ENCODE results near the gene FARS2. TPM values are rescaled to one million over a fixed set of nuclear protein-coding genes. Genes with fewer than 3 reads are reported as not detected.

The FARS2 gene
- total RNA-seq, 1 experiment from 2014 or later: 13.8 TPM

- Histone ChIP-seq H3K4me2 (ENCODE audit: low read length) (no peak overlapping the region), H3K27me3 (ENCODE audit: insufficient read depth, low read length) (no peaks in the 10 kb centered on the region), H2AFZ (ENCODE audit: low read depth, low read length, poor library complexity, severe bottlenecking) (no peak overlapping the region), H3K27ac (ENCODE audit: low read depth, low read length) (no peak overlapping the region), H3K79me2 (ENCODE audit: insufficient read depth, low read length) (no peaks in the 10 kb centered on the region), H3K9ac (ENCODE audit: low read length) (no peak overlapping the region), H3K9me3 (ENCODE audit: control insufficient read depth in 1 of 2, insufficient read depth in 1 of 2, low read depth in 1 of 2, low read length in 2 of 2) (no peaks in the 10 kb centered on the region), H4K20me1 (ENCODE audit: insufficient read depth) (no peaks in the 10 kb centered on the region), H3K36me3 (ENCODE audit: control insufficient read depth in 1 of 2, insufficient read depth in 2 of 2, low read length in 2 of 2) (no peaks in the 10 kb centered on the region), H3K4me1 (ENCODE audit: control insufficient read depth in 1 of 2, insufficient read depth in 2 of 2, low read length in 2 of 2) (no peaks in the 10 kb centered on the region), H3K9me2 (ENCODE audit: insufficient read depth) (no peaks in the 10 kb centered on the region), H3K4me3 (replicated peaks in 1 of 2; ENCODE audit: low read depth in 1 of 2, low read length in 2 of 2) (no peak overlapping the region)
- RAD21 ChIA-PET (ENCODE audit: low non-redundant PET in 1 of 2, low total read pairs in 2 of 2, uncharacterized antibody in 2 of 2, unreplicated experiment in 2 of 2): no interaction called here
- TF ChIP-seq CEBPB (IDR thresholded peaks at IDR 0.05; ENCODE audit: low read depth): no peak
- no peak for TF ChIP-seq CTCF (IDR thresholded peaks at IDR 0.05 in 2 of 3, conservative IDR thresholded peaks at IDR 0.05 in 1 of 3; ENCODE audit: borderline replicate concordance in 1 of 3, insufficient read depth in 1 of 3, low read depth in 2 of 3, low read length in 2 of 3)
- no peak for TF ChIP-seq ATF3 (IDR thresholded peaks at IDR 0.05)
- TF ChIP-seq EZH2phosphoT487 (IDR thresholded peaks at IDR 0.05; ENCODE audit: borderline replicate concordance): no peak
- no peak for TF ChIP-seq EZH2 (IDR thresholded peaks at IDR 0.05)
- TF ChIP-seq ZFX (IDR thresholded peaks at IDR 0.05): no peak
- TF ChIP-seq POLR2A (IDR thresholded peaks at IDR 0.05; ENCODE audit: borderline replicate concordance, extremely low read depth, insufficient read depth, insufficient read length): no peak
- TF ChIP-seq FOSL1 (IDR thresholded peaks at IDR 0.05; ENCODE audit: low read depth): no peak
- TF ChIP-seq RAD21 (IDR thresholded peaks at IDR 0.05; ENCODE audit: low read depth): no peak
- TF ChIP-seq CBX3 (IDR thresholded peaks at IDR 0.05; ENCODE audit: low read depth): no peak
- no peak for TF ChIP-seq ELF1 (IDR thresholded peaks at IDR 0.05; ENCODE audit: borderline replicate concordance, low read depth)
- no peak for TF ChIP-seq SIN3A (IDR thresholded peaks at IDR 0.05; ENCODE audit: low read depth)
- TF ChIP-seq ZBTB33 (IDR thresholded peaks at IDR 0.05; ENCODE audit: extremely low read depth, insufficient replicate concordance, low read length): no peak
- TF ChIP-seq MAX (IDR thresholded peaks at IDR 0.05): no peak
- no peak for DNase-seq (ENCODE audit: low read depth, low spot score)
- ATAC-seq: no peak
- intact Hi-C loops (cut with micrococcal nuclease): no loop called here
- POLR2A ChIA-PET: no interaction called here
- no TSS peak for BruUV-seq (replicated peaks)
- CTCF ChIA-PET: interaction anchor here (0.7 kb wide), 1 partner anchor 848 kb away, joined by 4 read pairs; no protein-coding TSS in a partner anchor
Observed at GRCh38 chr6:5660772-5661171, 399.5 kb downstream of the FARS2 start.

Measured in HCT116 (cell line).